NB4 (cell line): ENCODE data around the gene MYOF.

Experiments used
- MYC ChIP-seq: IDR thresholded peaks from 2 replicates; pipeline ENCODE4 v1.6.1; 2011; ENCODE audit warnings: low read depth, low read length
- POLR2A ChIP-seq: IDR thresholded peaks from 2 replicates; pipeline ENCODE4 v1.6.1; 2011; ENCODE audit warnings: mild to moderate bottlenecking; ENCODE audit not compliant: insufficient read length; ENCODE audit errors: extremely low read depth
- TF ChIP-seq, protein P1 (sequence below): IDR thresholded peaks from one replicate; pipeline ENCODE4 v1.5.1; 2012; ENCODE audit warnings: low read depth, low read length
- TF ChIP-seq, protein P2 (sequence below): IDR thresholded peaks from 2 replicates; pipeline ENCODE4 v1.6.1; 2011; ENCODE audit warnings: low read depth, low read length

- TF ChIP-seq, protein P1, sequence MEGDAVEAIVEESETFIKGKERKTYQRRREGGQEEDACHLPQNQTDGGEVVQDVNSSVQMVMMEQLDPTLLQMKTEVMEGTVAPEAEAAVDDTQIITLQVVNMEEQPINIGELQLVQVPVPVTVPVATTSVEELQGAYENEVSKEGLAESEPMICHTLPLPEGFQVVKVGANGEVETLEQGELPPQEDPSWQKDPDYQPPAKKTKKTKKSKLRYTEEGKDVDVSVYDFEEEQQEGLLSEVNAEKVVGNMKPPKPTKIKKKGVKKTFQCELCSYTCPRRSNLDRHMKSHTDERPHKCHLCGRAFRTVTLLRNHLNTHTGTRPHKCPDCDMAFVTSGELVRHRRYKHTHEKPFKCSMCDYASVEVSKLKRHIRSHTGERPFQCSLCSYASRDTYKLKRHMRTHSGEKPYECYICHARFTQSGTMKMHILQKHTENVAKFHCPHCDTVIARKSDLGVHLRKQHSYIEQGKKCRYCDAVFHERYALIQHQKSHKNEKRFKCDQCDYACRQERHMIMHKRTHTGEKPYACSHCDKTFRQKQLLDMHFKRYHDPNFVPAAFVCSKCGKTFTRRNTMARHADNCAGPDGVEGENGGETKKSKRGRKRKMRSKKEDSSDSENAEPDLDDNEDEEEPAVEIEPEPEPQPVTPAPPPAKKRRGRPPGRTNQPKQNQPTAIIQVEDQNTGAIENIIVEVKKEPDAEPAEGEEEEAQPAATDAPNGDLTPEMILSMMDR = no peak
- TF ChIP-seq POLR2A (no peak), MYC (no peak)
- TF ChIP-seq, protein P2, sequence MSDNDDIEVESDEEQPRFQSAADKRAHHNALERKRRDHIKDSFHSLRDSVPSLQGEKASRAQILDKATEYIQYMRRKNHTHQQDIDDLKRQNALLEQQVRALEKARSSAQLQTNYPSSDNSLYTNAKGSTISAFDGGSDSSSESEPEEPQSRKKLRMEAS = no peak
Measured at GRCh38 chr10:93383562-93383981, 98.6 kb downstream of the MYOF start.
